ENCODE measurements around the gene TBX2. TPM values are rescaled to one million over a fixed set of nuclear protein-coding genes. Genes with fewer than 3 reads are reported as not detected.
"Not testable (repeated sequence)": the region's sequence is repeated elsewhere in the genome, so short reads cannot be mapped to it uniquely, and the experiment has no call there.

The TBX2 gene
- total RNA-seq, 6 donors from 2014 or later, result 22.4 to 130 (median 92.7) TPM

DNA sequence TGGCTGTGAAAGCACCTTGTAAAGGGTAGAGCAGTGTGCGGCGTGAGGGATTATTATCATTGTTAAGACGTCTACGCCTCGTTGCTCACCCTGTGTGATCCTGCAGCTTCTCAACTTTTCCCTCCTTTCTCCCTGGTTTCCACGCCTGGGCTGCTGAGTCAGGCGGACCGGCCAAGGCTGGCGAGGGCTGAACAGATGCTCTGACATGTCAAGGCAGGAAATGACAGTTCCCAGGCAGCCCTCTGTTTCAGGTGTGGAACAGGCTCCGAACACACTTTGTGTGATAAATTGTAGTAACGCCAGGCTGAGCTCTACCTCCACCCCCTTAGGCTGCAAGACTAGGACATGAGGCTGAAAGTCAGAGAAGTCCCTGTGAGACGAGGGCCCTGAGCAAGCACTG is 46.0 kb upstream of the TBX2 start:
- DNase-seq (no peak), ATAC-seq (ENCODE audit: low FRiP score in 2 of 2) (no peak)
- Histone ChIP-seq H3K4me1 (peaks cover 8 to 16% (median 9%) of the 10 kb centered on the region in 4 donors), H3K4me3 (no peak overlapping the region), H3K27me3 (no peaks in the 10 kb centered on the region), H3K36me3 (no peaks in the 10 kb centered on the region), H3K9me3 (no peaks in the 10 kb centered on the region), H3K27ac (no peak overlapping the region)
- TF ChIP-seq POLR2A (IDR thresholded peaks at IDR 0.05) (no peak), POLR2AphosphoS5 (IDR thresholded peaks at IDR 0.05) (no peak), EP300 (IDR thresholded peaks at IDR 0.05) (no peak), CTCF (IDR thresholded peaks at IDR 0.05) (no peak)
- WGBS, 2 donors, result 95 to 98% methylated on average over 9 to 12 of the region's 12 CpGs

- Histone ChIP-seq H3K4me1 (peaks cover 8 to 16% (median 9%) of the 10 kb centered on the region in 4 donors), H3K27me3 (no peaks in the 10 kb centered on the region), H3K27ac (no peak overlapping the region), H3K9me3 (no peaks in the 10 kb centered on the region), H3K36me3 (no peaks in the 10 kb centered on the region), H3K4me3 (no peak overlapping the region)
- DNase-seq (no peak), ATAC-seq (ENCODE audit: low FRiP score in 2 of 2) (no peak)
- 92% methylated on average over 9 to 10 of the region's 10 CpGs for WGBS, 2 donors
- no peak for TF ChIP-seq POLR2A (IDR thresholded peaks at IDR 0.05)
Observed at GRCh38 chr17:61354895-61355874, 44.5 kb upstream of the TBX2 start.

DNA sequence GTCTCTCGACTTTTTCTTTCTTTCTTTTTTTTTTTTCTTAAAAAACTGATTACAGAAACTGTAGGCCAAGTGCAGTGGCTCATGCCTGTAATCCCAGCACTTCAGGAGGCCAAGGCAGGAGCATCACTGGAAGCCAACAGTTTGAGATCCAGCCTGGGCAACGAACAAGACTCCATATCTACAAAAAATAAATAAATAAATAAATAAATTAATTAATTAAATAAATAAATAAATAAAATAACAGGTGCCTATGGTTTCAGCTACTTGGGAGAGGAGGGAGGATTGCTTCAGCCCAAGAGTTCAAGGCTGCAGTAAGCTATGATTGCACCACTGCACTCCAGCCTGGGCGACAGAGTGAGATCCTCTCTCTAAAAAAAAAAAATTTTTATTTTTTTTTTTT is 42.6 kb upstream of the TBX2 start:
- not testable (repeated sequence) for ATAC-seq (ENCODE audit: low FRiP score in 2 of 2); H3K27me3 ChIP-seq; DNase-seq; H3K4me3 ChIP-seq; H3K27ac ChIP-seq; H3K9me3 ChIP-seq; H3K4me1 ChIP-seq; H3K36me3 ChIP-seq
- WGBS, 2 donors, result 87 to 89% methylated on average over 3 of the region's 3 CpGs

- H3K4me3 ChIP-seq; ATAC-seq (ENCODE audit: low FRiP score in 2 of 2); H3K36me3 ChIP-seq; H3K4me1 ChIP-seq; H3K27ac ChIP-seq; H3K9me3 ChIP-seq; DNase-seq; H3K27me3 ChIP-seq: not testable (repeated sequence)
- 93 to 98% methylated on average over 9 of the region's 9 CpGs for whole genome bisulfite sequencing, 2 donors
Observed at GRCh38 chr17:61359513-61359912, 40.1 kb upstream of the TBX2 start.

DNA sequence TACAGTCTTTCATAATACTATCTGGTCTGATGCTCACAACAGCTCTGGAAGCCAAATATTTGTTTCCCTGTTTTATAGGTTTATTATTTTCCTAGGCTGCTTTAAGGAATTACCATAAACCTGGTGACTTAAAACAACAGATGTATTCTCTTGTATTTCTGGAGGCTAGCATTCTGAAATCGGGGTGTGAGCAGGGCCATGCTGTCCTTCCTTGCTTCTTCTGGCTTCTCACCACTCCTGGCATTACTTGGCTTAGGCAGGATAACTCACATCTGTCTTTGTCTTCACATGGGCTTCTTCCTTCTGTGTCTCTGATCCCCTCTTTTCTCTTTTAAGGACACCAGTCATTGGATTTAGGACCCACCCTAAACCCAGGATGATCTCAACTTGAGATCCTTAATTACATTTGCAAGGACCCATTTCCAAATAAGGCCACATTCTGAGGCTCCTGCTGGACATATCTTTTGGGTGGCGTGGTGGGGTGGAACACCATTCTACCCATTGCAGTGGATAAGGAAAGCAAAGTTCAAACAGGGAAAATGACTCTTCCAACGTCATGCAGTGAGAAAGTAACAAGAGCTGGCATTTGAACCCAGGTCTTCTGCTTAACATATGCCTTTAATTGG is 39.2 kb upstream of the TBX2 start:
- TF ChIP-seq POLR2AphosphoS5 (IDR thresholded peaks at IDR 0.05) (no peak), EP300 (IDR thresholded peaks at IDR 0.05) (no peak), CTCF (IDR thresholded peaks at IDR 0.05) (no peak), POLR2A (IDR thresholded peaks at IDR 0.05) (no peak)
- no peaks in the 10 kb centered on the region for H3K27me3 ChIP-seq
- no peak overlapping the region for H3K27ac ChIP-seq
- H3K4me3 ChIP-seq, result no peak overlapping the region
- ATAC-seq (ENCODE audit: low FRiP score in 2 of 2) (no peak), DNase-seq (no peak)
- H3K9me3 ChIP-seq, result no peaks in the 10 kb centered on the region
- H3K36me3 ChIP-seq, result no peaks in the 10 kb centered on the region
- no peaks in the 10 kb centered on the region for H3K4me1 ChIP-seq
- WGBS, 2 donors, result 92 to 99% methylated on average over 3 of the region's 3 CpGs

GRCh38 chr17:61361084-61361483 is 38.6 kb upstream of the TBX2 start:
- Histone ChIP-seq H3K4me3 (no peak overlapping the region), H3K36me3 (no peaks in the 10 kb centered on the region), H3K27me3 (no peaks in the 10 kb centered on the region), H3K27ac (no peak overlapping the region), H3K9me3 (no peaks in the 10 kb centered on the region), H3K4me1 (no peaks in the 10 kb centered on the region)
- no peak for TF ChIP-seq POLR2A (IDR thresholded peaks at IDR 0.05)
- TF ChIP-seq CTCF (IDR thresholded peaks at IDR 0.05), result no peak
- no peak for TF ChIP-seq POLR2AphosphoS5 (IDR thresholded peaks at IDR 0.05)
- no peak for TF ChIP-seq EP300 (IDR thresholded peaks at IDR 0.05)
- no peak for DNase-seq
- WGBS, 2 donors, result 80 to 89% methylated on average over 2 of the region's 2 CpGs
- no peak for ATAC-seq (ENCODE audit: low FRiP score in 2 of 2)
